NB4 (cell line): ENCODE results near the gene LAD1.

Experiments
- POLR2A ChIP-seq: IDR thresholded peaks from 2 replicates; pipeline ENCODE4 v1.6.1; 2011; ENCODE audit warnings: mild to moderate bottlenecking; ENCODE audit not compliant: insufficient read length; ENCODE audit errors: extremely low read depth
- TF ChIP-seq, protein P1 (sequence below): IDR thresholded peaks from one replicate; pipeline ENCODE4 v1.5.1; 2012; ENCODE audit warnings: low read depth, low read length
- TF ChIP-seq, protein P2 (sequence below): IDR thresholded peaks from 2 replicates; pipeline ENCODE4 v1.6.1; 2011; ENCODE audit warnings: low read depth, low read length

DNA sequence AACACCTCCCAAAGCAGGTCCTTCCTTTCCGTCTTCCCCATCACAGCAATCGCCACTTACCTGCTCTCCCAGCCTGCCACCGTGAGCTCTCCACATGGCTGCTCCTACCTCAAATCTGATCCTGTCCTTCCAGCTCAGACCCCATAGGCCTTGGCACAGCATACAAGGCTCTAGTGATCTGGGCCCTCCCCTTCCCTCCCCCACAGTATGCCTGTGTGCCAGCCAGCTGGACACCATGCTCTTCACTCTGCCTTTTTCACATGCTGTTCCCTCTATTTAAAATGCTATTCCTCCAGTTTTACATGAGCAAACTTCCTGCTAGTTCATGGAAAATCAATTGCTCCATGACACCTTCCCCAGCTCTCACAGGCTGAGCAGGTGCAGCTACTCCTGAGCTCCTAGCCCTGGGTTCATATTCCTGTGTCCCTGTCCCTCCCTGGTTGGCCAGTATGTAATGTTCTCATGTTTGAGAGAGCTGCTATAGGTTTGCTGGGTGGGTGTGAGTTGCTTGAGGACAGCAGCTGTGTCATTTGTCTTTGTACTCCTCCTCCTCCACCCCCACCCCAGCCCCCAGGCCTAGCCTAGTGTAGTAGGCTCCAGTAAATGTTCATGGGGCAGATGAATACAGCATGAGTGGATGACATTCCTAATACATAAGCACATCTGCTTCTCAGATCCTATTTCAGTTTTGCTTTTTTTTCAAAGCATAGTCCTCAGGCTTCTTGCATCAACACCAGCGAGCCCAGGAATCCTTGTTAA lies 15.3 kb downstream of the LAD1 start:
- TF ChIP-seq, protein P1, sequence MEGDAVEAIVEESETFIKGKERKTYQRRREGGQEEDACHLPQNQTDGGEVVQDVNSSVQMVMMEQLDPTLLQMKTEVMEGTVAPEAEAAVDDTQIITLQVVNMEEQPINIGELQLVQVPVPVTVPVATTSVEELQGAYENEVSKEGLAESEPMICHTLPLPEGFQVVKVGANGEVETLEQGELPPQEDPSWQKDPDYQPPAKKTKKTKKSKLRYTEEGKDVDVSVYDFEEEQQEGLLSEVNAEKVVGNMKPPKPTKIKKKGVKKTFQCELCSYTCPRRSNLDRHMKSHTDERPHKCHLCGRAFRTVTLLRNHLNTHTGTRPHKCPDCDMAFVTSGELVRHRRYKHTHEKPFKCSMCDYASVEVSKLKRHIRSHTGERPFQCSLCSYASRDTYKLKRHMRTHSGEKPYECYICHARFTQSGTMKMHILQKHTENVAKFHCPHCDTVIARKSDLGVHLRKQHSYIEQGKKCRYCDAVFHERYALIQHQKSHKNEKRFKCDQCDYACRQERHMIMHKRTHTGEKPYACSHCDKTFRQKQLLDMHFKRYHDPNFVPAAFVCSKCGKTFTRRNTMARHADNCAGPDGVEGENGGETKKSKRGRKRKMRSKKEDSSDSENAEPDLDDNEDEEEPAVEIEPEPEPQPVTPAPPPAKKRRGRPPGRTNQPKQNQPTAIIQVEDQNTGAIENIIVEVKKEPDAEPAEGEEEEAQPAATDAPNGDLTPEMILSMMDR, result no peak
- TF ChIP-seq POLR2A, result no peak
- TF ChIP-seq, protein P2, sequence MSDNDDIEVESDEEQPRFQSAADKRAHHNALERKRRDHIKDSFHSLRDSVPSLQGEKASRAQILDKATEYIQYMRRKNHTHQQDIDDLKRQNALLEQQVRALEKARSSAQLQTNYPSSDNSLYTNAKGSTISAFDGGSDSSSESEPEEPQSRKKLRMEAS, result no peak
